Sigmoid colon (tissue), 4 donors: ENCODE results near the gene SLC38A3.

Source experiments
- EP300 ChIP-seq, 4 donors: sonication (generic); formaldehyde crosslinking; IDR thresholded peaks; one replicate each; pipeline ENCODE4 v1.6.1; 2017; ENCODE audit warnings: antibody characterized with exemption in 4 of 4
- POLR2A ChIP-seq, 2 donors: fragments of 450-650 bp; IDR thresholded peaks; one replicate each; pipeline ENCODE4 v1.6.1; 2016; ENCODE audit warnings: antibody characterized with exemption in 2 of 2, mild to moderate bottlenecking in 2 of 2, moderate library complexity in 2 of 2
- POLR2AphosphoS5 ChIP-seq, 4 donors: sonication (generic); formaldehyde crosslinking; IDR thresholded peaks; one replicate each; pipeline ENCODE4 v1.6.1; 2017; ENCODE audit warnings: antibody characterized with exemption in 4 of 4
- TF ChIP-seq, protein P1 (sequence below), 4 experiments: fragments of 450-650 bp in 3 of 4; fragments of 200-600 bp in 1 of 4; IDR thresholded peaks; one replicate each; pipeline ENCODE4 v1.5.1; 2016 to 2019; ENCODE audit warnings: antibody characterized with exemption in 4 of 4, mild to moderate bottlenecking in 3 of 4, moderate library complexity in 2 of 4

DNA sequence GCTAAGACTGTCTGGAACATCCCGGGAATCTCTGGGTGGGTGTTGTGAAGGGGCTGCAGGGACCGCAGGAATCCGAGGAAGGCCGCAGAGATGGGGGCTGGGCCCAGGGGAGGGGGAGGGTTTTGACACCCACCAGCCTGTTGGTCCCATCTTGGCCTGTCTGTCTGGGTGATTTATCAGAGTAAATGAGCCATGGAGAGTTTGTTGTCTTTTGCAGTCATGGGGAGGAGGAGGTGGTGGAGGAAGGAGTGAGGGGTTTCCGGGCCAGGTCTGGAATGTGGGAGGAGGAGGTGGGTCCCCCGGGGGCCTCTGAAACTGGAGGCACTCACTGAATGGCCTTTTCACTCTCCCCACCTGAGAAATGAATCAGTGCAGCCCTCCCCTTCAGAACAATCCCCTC lies 38.5 kb upstream of the SLC38A3 start:
- TF ChIP-seq, protein P1, sequence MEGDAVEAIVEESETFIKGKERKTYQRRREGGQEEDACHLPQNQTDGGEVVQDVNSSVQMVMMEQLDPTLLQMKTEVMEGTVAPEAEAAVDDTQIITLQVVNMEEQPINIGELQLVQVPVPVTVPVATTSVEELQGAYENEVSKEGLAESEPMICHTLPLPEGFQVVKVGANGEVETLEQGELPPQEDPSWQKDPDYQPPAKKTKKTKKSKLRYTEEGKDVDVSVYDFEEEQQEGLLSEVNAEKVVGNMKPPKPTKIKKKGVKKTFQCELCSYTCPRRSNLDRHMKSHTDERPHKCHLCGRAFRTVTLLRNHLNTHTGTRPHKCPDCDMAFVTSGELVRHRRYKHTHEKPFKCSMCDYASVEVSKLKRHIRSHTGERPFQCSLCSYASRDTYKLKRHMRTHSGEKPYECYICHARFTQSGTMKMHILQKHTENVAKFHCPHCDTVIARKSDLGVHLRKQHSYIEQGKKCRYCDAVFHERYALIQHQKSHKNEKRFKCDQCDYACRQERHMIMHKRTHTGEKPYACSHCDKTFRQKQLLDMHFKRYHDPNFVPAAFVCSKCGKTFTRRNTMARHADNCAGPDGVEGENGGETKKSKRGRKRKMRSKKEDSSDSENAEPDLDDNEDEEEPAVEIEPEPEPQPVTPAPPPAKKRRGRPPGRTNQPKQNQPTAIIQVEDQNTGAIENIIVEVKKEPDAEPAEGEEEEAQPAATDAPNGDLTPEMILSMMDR (IDR thresholded peaks at IDR 0.05) = no peak
- TF ChIP-seq POLR2A (IDR thresholded peaks at IDR 0.05) = no peak
- TF ChIP-seq POLR2AphosphoS5 (IDR thresholded peaks at IDR 0.05) = no peak
- TF ChIP-seq EP300 (IDR thresholded peaks at IDR 0.05) = no peak
